ENCODE results near the gene GORASP2. TPM values are rescaled to one million over a fixed set of nuclear protein-coding genes. Genes with fewer than 3 reads are reported as not detected.

Gene GORASP2
- total RNA-seq, 4 donors from 2014 or later, result 40.6 to 59.8 (median 47.1) TPM

DNA sequence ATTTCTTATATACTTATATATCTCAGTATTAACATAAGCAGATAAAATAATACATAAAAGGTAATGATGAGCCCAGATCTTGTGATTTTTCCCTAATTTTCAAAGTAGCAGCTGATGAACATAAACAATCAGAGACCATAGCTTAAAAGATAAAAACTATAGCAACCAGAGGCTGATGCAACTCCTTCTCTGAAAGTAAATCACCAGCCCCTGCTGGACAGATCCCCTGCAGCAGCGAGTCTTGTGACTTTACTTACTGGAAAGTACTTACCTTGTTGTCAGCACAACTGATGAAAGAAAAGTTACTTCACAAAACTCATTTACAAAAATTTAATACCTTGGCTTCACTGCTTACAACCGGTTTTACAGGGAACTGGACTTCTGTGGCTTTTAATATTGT lies 67.3 kb downstream of the GORASP2 start:
- H3K4me1 ChIP-seq, result no peaks in the 10 kb centered on the region
- no peak overlapping the region for H3K27ac ChIP-seq
- H3K27me3 ChIP-seq, result no peaks in the 10 kb centered on the region
- TF ChIP-seq, protein P1, sequence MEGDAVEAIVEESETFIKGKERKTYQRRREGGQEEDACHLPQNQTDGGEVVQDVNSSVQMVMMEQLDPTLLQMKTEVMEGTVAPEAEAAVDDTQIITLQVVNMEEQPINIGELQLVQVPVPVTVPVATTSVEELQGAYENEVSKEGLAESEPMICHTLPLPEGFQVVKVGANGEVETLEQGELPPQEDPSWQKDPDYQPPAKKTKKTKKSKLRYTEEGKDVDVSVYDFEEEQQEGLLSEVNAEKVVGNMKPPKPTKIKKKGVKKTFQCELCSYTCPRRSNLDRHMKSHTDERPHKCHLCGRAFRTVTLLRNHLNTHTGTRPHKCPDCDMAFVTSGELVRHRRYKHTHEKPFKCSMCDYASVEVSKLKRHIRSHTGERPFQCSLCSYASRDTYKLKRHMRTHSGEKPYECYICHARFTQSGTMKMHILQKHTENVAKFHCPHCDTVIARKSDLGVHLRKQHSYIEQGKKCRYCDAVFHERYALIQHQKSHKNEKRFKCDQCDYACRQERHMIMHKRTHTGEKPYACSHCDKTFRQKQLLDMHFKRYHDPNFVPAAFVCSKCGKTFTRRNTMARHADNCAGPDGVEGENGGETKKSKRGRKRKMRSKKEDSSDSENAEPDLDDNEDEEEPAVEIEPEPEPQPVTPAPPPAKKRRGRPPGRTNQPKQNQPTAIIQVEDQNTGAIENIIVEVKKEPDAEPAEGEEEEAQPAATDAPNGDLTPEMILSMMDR (IDR thresholded peaks at IDR 0.05), result no peak
- TF ChIP-seq POLR2AphosphoS5 (IDR thresholded peaks at IDR 0.05), result no peak
- no peak for TF ChIP-seq POLR2A (IDR thresholded peaks at IDR 0.05)
- no peak for TF ChIP-seq EP300 (IDR thresholded peaks at IDR 0.05)
- WGBS, result 95% methylated on average over 2 of the region's 2 CpGs
- no peak for DNase-seq (ENCODE audit: low spot score in 2 of 2)
- peaks cover 50% of the 10 kb centered on the region for H3K36me3 ChIP-seq
- no peaks in the 10 kb centered on the region for H3K9me3 ChIP-seq
- no peak overlapping the region for H3K4me3 ChIP-seq

DNA sequence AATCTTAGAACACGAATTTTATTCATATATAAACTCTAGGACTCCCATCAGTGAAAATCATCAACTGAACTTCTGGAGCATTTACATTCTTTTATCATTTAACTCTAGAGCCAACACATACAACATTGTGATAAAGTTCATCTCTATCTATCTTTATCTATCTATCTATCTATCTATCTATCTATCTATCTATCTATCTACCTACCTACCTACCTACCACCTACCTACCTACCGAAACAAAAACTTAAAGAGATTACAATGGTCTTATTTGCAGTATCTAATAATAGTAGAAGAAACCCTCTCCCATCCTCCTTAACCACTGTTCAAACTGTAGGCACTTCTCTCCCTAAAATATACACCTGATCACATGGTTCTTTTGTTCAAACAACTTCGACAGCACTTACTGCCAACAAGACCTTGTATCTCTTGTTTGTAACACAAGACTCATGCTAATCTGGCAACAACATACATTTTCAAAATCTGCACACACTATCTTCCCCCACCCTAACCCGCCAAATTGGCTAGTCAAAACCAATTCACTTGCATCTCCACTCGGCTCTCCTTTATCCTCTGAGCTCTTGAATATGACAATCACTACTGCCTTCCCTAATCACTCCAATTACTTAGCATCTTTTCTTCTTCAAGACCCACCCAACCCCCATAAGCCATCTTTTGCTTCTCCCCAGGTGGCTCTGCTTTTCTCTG lies 69.0 kb downstream of the GORASP2 start:
- WGBS, result 85% methylated on average over 5 of the region's 5 CpGs
- no peak for DNase-seq (ENCODE audit: low spot score in 2 of 2)
- peaks cover 44% of the 10 kb centered on the region for H3K36me3 ChIP-seq

DNA sequence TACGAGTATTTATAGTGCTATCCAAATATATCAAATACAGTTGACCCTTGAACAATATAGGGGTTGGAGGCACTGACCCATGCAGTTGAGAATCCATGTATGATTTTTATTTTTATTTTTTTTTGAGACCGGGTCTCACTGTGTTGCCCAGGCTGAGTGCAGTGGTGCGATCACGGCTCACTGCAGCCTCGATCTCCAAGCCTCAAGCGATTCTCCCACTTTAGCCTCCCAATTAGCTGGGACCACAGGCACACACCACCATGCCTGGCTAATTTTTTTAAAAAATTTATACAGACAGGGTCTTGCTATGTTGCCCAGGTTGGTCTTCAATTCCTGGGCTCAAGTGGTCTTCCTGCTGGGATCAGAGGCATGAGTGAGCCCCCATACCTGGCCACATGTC lies 70.6 kb downstream of the GORASP2 start:
- DNase-seq (ENCODE audit: low spot score in 2 of 2), result no peak
- no peaks in the 10 kb centered on the region for H3K9me3 ChIP-seq
- WGBS, result 94% methylated on average over 6 of the region's 6 CpGs
- TF ChIP-seq POLR2A (IDR thresholded peaks at IDR 0.05) (no peak), EP300 (IDR thresholded peaks at IDR 0.05) (no peak), POLR2AphosphoS5 (IDR thresholded peaks at IDR 0.05) (no peak)
- TF ChIP-seq, protein P1 (IDR thresholded peaks at IDR 0.05), result no peak
- H3K36me3 ChIP-seq, result peaks cover 40% of the 10 kb centered on the region
- no peaks in the 10 kb centered on the region for H3K27me3 ChIP-seq
- H3K4me3 ChIP-seq, result no peak overlapping the region
- H3K4me1 ChIP-seq, result no peaks in the 10 kb centered on the region
- H3K27ac ChIP-seq, result no peak overlapping the region

More for the DNA sequence above, 69.0 kb downstream of the GORASP2 start:
- no peak overlapping the region for H3K27ac ChIP-seq
- TF ChIP-seq EP300 (IDR thresholded peaks at IDR 0.05), result no peak
- no peak for TF ChIP-seq POLR2A (IDR thresholded peaks at IDR 0.05)
- TF ChIP-seq POLR2AphosphoS5 (IDR thresholded peaks at IDR 0.05), result no peak
- TF ChIP-seq, protein P1 (IDR thresholded peaks at IDR 0.05), result no peak
- no peaks in the 10 kb centered on the region for H3K4me1 ChIP-seq
- no peaks in the 10 kb centered on the region for H3K27me3 ChIP-seq
- no peaks in the 10 kb centered on the region for H3K9me3 ChIP-seq
- H3K4me3 ChIP-seq, result no peak overlapping the region

DNA sequence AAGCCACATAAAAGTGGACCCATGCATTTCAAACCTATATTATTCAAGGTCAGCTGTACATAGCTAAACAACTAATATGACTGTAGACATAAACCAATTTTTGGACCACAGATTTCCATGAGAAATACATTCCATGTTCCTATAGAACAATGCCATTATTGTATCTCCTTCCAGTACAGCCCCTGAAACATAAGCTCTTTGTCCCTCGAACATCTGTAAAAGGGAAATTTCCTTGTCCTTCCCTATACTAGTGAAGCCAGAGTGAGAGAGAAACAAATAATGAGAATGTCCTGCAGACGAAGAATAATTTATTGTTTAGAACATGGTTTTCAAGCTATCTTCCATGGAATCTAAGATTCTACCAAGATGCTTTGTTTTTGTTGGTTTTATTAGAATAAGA lies 75.3 kb downstream of the GORASP2 start:
- 78% methylated on average over 2 of the region's 2 CpGs for WGBS

DNA sequence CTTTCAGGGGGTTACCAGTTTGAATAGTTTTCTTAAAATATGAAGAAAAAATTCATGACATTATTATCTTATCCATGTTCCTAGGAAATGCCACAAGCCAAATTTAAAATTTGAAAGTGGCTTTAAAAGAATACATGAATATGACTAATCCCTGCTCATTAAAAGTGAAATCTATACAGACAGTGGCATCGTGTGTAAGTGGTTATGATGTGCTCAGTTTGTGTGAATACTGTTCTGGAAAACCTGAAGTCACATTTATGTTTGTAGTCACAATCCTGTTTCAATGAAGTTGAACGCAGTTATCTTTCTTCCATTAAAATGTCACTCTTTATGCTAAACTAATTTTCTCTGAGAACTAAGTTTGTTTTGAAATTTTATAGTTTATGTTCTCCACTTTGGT lies 75.8 kb downstream of the GORASP2 start:
- Histone ChIP-seq H3K36me3 (peaks cover 61% of the 10 kb centered on the region), H3K4me3 (no peak overlapping the region), H3K9me3 (no peaks in the 10 kb centered on the region), H3K4me1 (no peaks in the 10 kb centered on the region), H3K27ac (no peak overlapping the region), H3K27me3 (no peaks in the 10 kb centered on the region)
- no peak for DNase-seq (ENCODE audit: low spot score in 2 of 2)
- TF ChIP-seq EP300 (IDR thresholded peaks at IDR 0.05) (no peak), POLR2AphosphoS5 (IDR thresholded peaks at IDR 0.05) (no peak), POLR2A (IDR thresholded peaks at IDR 0.05) (no peak)
- TF ChIP-seq, protein P1 (IDR thresholded peaks at IDR 0.05), result no peak
- 87% methylated on average over 2 of the region's 2 CpGs for WGBS

More for the DNA sequence above, 75.3 kb downstream of the GORASP2 start:
- no peaks in the 10 kb centered on the region for H3K9me3 ChIP-seq
- H3K4me3 ChIP-seq, result no peak overlapping the region
- TF ChIP-seq EP300 (IDR thresholded peaks at IDR 0.05), result no peak
- TF ChIP-seq, protein P1 (IDR thresholded peaks at IDR 0.05), result no peak
- TF ChIP-seq POLR2A (IDR thresholded peaks at IDR 0.05), result no peak
- no peak for TF ChIP-seq POLR2AphosphoS5 (IDR thresholded peaks at IDR 0.05)
- no peaks in the 10 kb centered on the region for H3K27me3 ChIP-seq
- H3K36me3 ChIP-seq, result peaks cover 56% of the 10 kb centered on the region
- no peak for DNase-seq (ENCODE audit: low spot score in 2 of 2)
- no peaks in the 10 kb centered on the region for H3K4me1 ChIP-seq
- H3K27ac ChIP-seq, result no peak overlapping the region
